ENCODE data around the gene RPRD1B. TPM values are rescaled to one million over a fixed set of nuclear protein-coding genes. Genes with fewer than 3 reads are reported as not detected.

RPRD1B gene
- polyA plus RNA-seq, 3 donors: 3.6 to 12.3 (median 4.7) TPM

- H3K4me2 ChIP-seq (replicated peaks; ENCODE audit: extremely low read depth, low read length, poor library complexity, severe bottlenecking): no peak overlapping the region
- TF ChIP-seq, protein P1, sequence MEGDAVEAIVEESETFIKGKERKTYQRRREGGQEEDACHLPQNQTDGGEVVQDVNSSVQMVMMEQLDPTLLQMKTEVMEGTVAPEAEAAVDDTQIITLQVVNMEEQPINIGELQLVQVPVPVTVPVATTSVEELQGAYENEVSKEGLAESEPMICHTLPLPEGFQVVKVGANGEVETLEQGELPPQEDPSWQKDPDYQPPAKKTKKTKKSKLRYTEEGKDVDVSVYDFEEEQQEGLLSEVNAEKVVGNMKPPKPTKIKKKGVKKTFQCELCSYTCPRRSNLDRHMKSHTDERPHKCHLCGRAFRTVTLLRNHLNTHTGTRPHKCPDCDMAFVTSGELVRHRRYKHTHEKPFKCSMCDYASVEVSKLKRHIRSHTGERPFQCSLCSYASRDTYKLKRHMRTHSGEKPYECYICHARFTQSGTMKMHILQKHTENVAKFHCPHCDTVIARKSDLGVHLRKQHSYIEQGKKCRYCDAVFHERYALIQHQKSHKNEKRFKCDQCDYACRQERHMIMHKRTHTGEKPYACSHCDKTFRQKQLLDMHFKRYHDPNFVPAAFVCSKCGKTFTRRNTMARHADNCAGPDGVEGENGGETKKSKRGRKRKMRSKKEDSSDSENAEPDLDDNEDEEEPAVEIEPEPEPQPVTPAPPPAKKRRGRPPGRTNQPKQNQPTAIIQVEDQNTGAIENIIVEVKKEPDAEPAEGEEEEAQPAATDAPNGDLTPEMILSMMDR (IDR thresholded peaks at IDR 0.05): no peak
- H3K9me3 Mint-ChIP-seq: no peaks in the 10 kb centered on the region
- H2AFZ ChIP-seq (ENCODE audit: insufficient read depth, low read depth, low read length, poor library complexity, severe bottlenecking): no peak overlapping the region
- peaks cover 33 to 37% of the 10 kb centered on the region in 2 donors for H3K36me3 Mint-ChIP-seq
- peak overlapping the region in 1 of 2 donors; percentile 98 for H3K27ac ChIP-seq (ENCODE audit: low read depth in 1 of 2, low read length in 2 of 2)
- H3K27ac Mint-ChIP-seq: peak overlapping the region in 5 of 7 donors; percentile 98 to 100 (median 99)
- no peak overlapping the region for H3K4me3 ChIP-seq (replicated peaks in 1 of 3; ENCODE audit: low read depth in 2 of 3, low read length in 3 of 3)
- H3K9me3 ChIP-seq (replicated peaks in 1 of 2; ENCODE audit: control insufficient read depth in 1 of 2, insufficient read depth in 1 of 2, low read length in 2 of 2): no peaks in the 10 kb centered on the region
- H3K9ac ChIP-seq (ENCODE audit: insufficient read depth, low read length, poor library complexity, severe bottlenecking): no peak overlapping the region
- no peaks in the 10 kb centered on the region for H3K27me3 ChIP-seq (ENCODE audit: control insufficient read depth in 2 of 2, insufficient read depth in 2 of 2, low read length in 2 of 2)
- peaks cover 56 to 60% of the 10 kb centered on the region in 2 donors for H3K4me1 ChIP-seq (ENCODE audit: control insufficient read depth in 1 of 2, insufficient read depth in 2 of 2, low read length in 2 of 2)
- peaks cover 0 to 2% (median 0%) of the 10 kb centered on the region in 3 donors for H3K27me3 Mint-ChIP-seq (ENCODE audit: low read depth in 3 of 3)
- peaks cover 59% of the 10 kb centered on the region for H3K4me1 Mint-ChIP-seq
- peaks cover 29 to 32% of the 10 kb centered on the region in 2 donors for H3K36me3 ChIP-seq (replicated peaks in 1 of 2; ENCODE audit: control insufficient read depth in 1 of 2, insufficient read depth in 2 of 2, low read length in 2 of 2)
- no peak overlapping the region for H3K4me3 Mint-ChIP-seq
- no peaks in the 10 kb centered on the region for H4K20me1 ChIP-seq (ENCODE audit: insufficient read depth, low read length)
- DNase-seq: no peak
- intact Hi-C loops (cut with micrococcal nuclease): no loop called here
- peaks cover 4% of the 10 kb centered on the region for H3K79me2 ChIP-seq (ENCODE audit: insufficient read depth, low read length)
Measured at GRCh38 chr20:38092915-38093314, 59.4 kb downstream of the RPRD1B start.

DNA sequence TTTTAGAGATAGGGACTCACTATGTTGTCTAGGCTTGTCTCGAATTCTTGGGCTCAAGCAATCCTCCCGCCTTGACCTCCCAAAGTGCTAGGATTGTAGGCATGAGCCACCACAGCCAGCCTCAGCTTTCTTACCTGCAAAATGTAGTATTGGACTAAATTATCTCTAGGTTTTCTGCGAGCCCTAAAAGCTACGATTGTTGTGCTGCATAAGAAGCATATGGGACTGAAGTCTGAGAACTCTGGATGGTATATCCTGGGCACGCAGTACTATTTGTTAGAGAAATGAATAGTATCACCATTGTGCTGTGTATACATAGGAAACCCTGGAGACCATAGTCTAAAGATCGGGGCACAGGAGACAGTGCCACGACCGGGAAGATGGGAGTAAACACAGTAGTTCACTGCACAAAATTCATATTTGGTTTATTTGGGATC lies 60.1 kb downstream of the RPRD1B start:
- no peak for DNase-seq
- intact Hi-C loops (cut with micrococcal nuclease): no loop called here
- Histone ChIP-seq H3K9me3 (replicated peaks in 1 of 2; ENCODE audit: control insufficient read depth in 1 of 2, insufficient read depth in 1 of 2, low read length in 2 of 2) (no peaks in the 10 kb centered on the region), H3K4me1 (ENCODE audit: control insufficient read depth in 1 of 2, insufficient read depth in 2 of 2, low read length in 2 of 2) (peaks cover 56 to 62% of the 10 kb centered on the region in 2 donors), H3K4me2 (replicated peaks; ENCODE audit: extremely low read depth, low read length, poor library complexity, severe bottlenecking) (no peak overlapping the region), H3K9ac (ENCODE audit: insufficient read depth, low read length, poor library complexity, severe bottlenecking) (no peak overlapping the region), H3K36me3 (replicated peaks in 1 of 2; ENCODE audit: control insufficient read depth in 1 of 2, insufficient read depth in 2 of 2, low read length in 2 of 2) (peaks cover 21 to 24% of the 10 kb centered on the region in 2 donors), H3K27ac (ENCODE audit: low read depth in 1 of 2, low read length in 2 of 2) (peak overlapping the region; percentile 96 to 98), H3K4me3 (replicated peaks in 1 of 3; ENCODE audit: low read depth in 2 of 3, low read length in 3 of 3) (peak overlapping the region in 1 of 3 experiments; percentile 8), H4K20me1 (ENCODE audit: insufficient read depth, low read length) (no peaks in the 10 kb centered on the region), H2AFZ (ENCODE audit: insufficient read depth, low read depth, low read length, poor library complexity, severe bottlenecking) (no peak overlapping the region), H3K79me2 (ENCODE audit: insufficient read depth, low read length) (peaks cover 4% of the 10 kb centered on the region), H3K27me3 (ENCODE audit: control insufficient read depth in 2 of 2, insufficient read depth in 2 of 2, low read length in 2 of 2) (no peaks in the 10 kb centered on the region)
- 100% methylated on average over 3 of the region's 8 CpGs for WGBS (ENCODE audit: insufficient coverage)
- TF ChIP-seq, protein P1 (IDR thresholded peaks at IDR 0.05): no peak
- H3K9me3 Mint-ChIP-seq: peaks cover 0 to 2% (median 0%) of the 10 kb centered on the region in 7 donors
- H3K27ac Mint-ChIP-seq: peak overlapping the region; percentile 98 to 100 (median 99)
- H3K4me3 Mint-ChIP-seq: no peak overlapping the region
- peaks cover 60% of the 10 kb centered on the region for H3K4me1 Mint-ChIP-seq
- H3K36me3 Mint-ChIP-seq: peaks cover 26 to 30% of the 10 kb centered on the region in 2 donors
- peaks cover 0 to 2% (median 0%) of the 10 kb centered on the region in 3 donors for H3K27me3 Mint-ChIP-seq (ENCODE audit: low read depth in 3 of 3)
